ENCODE data around the gene MMP27. TPM values are rescaled to one million over a fixed set of nuclear protein-coding genes. Genes with fewer than 3 reads are reported as not detected.
A peak's percentile ranks its signal among the peaks of the same experiment; 100 is the strongest.

The MMP27 gene
- total and polyA plus RNA-seq, 3 experiments from 2014 or later = not detected

GRCh38 chr11:102680945-102681344 is 24.6 kb downstream of the MMP27 start:
- Histone ChIP-seq H3K27ac (ENCODE audit: low read depth, low read length) (no peak overlapping the region), H3K9me3 (ENCODE audit: low read length) (no peaks in the 10 kb centered on the region), H3K4me3 (ENCODE audit: low read length) (no peak overlapping the region), H3K4me1 (ENCODE audit: insufficient read depth, low read length) (no peaks in the 10 kb centered on the region), H3K27me3 (ENCODE audit: insufficient read depth, low read length, poor library complexity, severe bottlenecking) (no peaks in the 10 kb centered on the region), H3K36me3 (ENCODE audit: insufficient read depth, low read length) (no peaks in the 10 kb centered on the region)
- no peak for DNase-seq
- Mint-ChIP-seq H3K4me3 (no peak overlapping the region), H3K4me1 (no peaks in the 10 kb centered on the region), H3K27ac (no peak overlapping the region), H3K36me3 (peaks cover 0 to 1% (median 0%) of the 10 kb centered on the region in 3 donors), H3K9me3 (no peaks in the 10 kb centered on the region), H3K27me3 (peaks cover 12 to 56% of the 10 kb centered on the region in 2 donors)
- ChIA-PET CTCF (no interaction called here), POLR2A (no interaction called here)

- no peaks in the 10 kb centered on the region for H3K36me3 Mint-ChIP-seq
- H3K4me1 Mint-ChIP-seq = no peaks in the 10 kb centered on the region
- H3K4me3 ChIP-seq (ENCODE audit: low read length) = no peak overlapping the region
- H3K27me3 ChIP-seq (ENCODE audit: insufficient read depth, low read length, poor library complexity, severe bottlenecking) = no peaks in the 10 kb centered on the region
- H3K4me1 ChIP-seq (ENCODE audit: insufficient read depth, low read length) = no peaks in the 10 kb centered on the region
- no peak overlapping the region for H3K27ac ChIP-seq (ENCODE audit: low read depth, low read length)
- H3K4me3 Mint-ChIP-seq = no peak overlapping the region
- POLR2A ChIA-PET = no interaction called here
- no peak for DNase-seq
- peaks cover 13 to 54% of the 10 kb centered on the region in 2 donors for H3K27me3 Mint-ChIP-seq
- no peaks in the 10 kb centered on the region for H3K9me3 Mint-ChIP-seq
- H3K9me3 ChIP-seq (ENCODE audit: low read length) = no peaks in the 10 kb centered on the region
- CTCF ChIA-PET = interaction anchor here (1.7 kb wide), 1 partner anchor 12 kb away, joined by 6 read pairs; no protein-coding TSS in a partner anchor
- H3K27ac Mint-ChIP-seq = no peak overlapping the region
- no peaks in the 10 kb centered on the region for H3K36me3 ChIP-seq (ENCODE audit: insufficient read depth, low read length)
These were observed 27.5 kb downstream of the MMP27 start for GRCh38 chr11:102678022-102678421.

GRCh38 chr11:102676084-102676483 is 29.5 kb downstream of the MMP27 start:
- no peaks in the 10 kb centered on the region for H3K36me3 ChIP-seq (ENCODE audit: insufficient read depth, low read length)
- no peak overlapping the region for H3K4me3 ChIP-seq (ENCODE audit: low read length)
- POLR2A ChIA-PET = no interaction called here
- no peak for DNase-seq
- H3K4me1 ChIP-seq (ENCODE audit: insufficient read depth, low read length) = no peaks in the 10 kb centered on the region
- H3K27me3 ChIP-seq (ENCODE audit: insufficient read depth, low read length, poor library complexity, severe bottlenecking) = no peaks in the 10 kb centered on the region
- Mint-ChIP-seq H3K27ac (no peak overlapping the region), H3K36me3 (no peaks in the 10 kb centered on the region), H3K4me1 (no peaks in the 10 kb centered on the region), H3K4me3 (peak overlapping the region in 1 of 7 donors; percentile 54), H3K27me3 (peaks cover 11 to 41% of the 10 kb centered on the region in 2 donors), H3K9me3 (no peaks in the 10 kb centered on the region)
- CTCF ChIA-PET = no interaction called here
- no peaks in the 10 kb centered on the region for H3K9me3 ChIP-seq (ENCODE audit: low read length)
- no peak overlapping the region for H3K27ac ChIP-seq (ENCODE audit: low read depth, low read length)

- H3K4me1 Mint-ChIP-seq = peaks cover 0 to 8% (median 0%) of the 10 kb centered on the region in 3 donors
- no peak overlapping the region for H3K4me3 Mint-ChIP-seq
- H3K36me3 Mint-ChIP-seq = no peaks in the 10 kb centered on the region
- H3K4me1 ChIP-seq (ENCODE audit: insufficient read depth, low read length) = no peaks in the 10 kb centered on the region
- DNase-seq = no peak
- H3K27ac ChIP-seq (ENCODE audit: low read depth, low read length) = no peak overlapping the region
- CTCF ChIA-PET = no interaction called here
- no peaks in the 10 kb centered on the region for H3K27me3 ChIP-seq (ENCODE audit: insufficient read depth, low read length, poor library complexity, severe bottlenecking)
- peaks cover 2 to 12% of the 10 kb centered on the region in 2 donors for H3K27me3 Mint-ChIP-seq
- POLR2A ChIA-PET = no interaction called here
- no peaks in the 10 kb centered on the region for H3K9me3 ChIP-seq (ENCODE audit: low read length)
- no peak overlapping the region for H3K27ac Mint-ChIP-seq
- H3K36me3 ChIP-seq (ENCODE audit: insufficient read depth, low read length) = no peaks in the 10 kb centered on the region
- H3K4me3 ChIP-seq (ENCODE audit: low read length) = no peak overlapping the region
- H3K9me3 Mint-ChIP-seq = no peaks in the 10 kb centered on the region
These were observed 35.9 kb downstream of the MMP27 start for GRCh38 chr11:102669664-102670063.

GRCh38 chr11:102666331-102666957 is 39.1 kb downstream of the MMP27 start:
- DNase-seq = peak in 2 of 5 donors; percentile 18 to 22
- H3K27me3 ChIP-seq (ENCODE audit: insufficient read depth, low read length, poor library complexity, severe bottlenecking) = no peaks in the 10 kb centered on the region
- no peaks in the 10 kb centered on the region for H3K36me3 Mint-ChIP-seq
- peaks cover 0 to 8% (median 0%) of the 10 kb centered on the region in 3 donors for H3K4me1 Mint-ChIP-seq
- CTCF ChIA-PET = interaction anchor here (0.8 to 2.5 kb wide), 16 partner anchors 8 to 806 kb away, joined by 3 to 13 read pairs (median 4); no protein-coding TSS in a partner anchor
- no peak overlapping the region for H3K27ac ChIP-seq (ENCODE audit: low read depth, low read length)
- H3K27me3 Mint-ChIP-seq = peaks cover 8 to 16% of the 10 kb centered on the region in 2 donors
- no peak overlapping the region for H3K4me3 Mint-ChIP-seq
- H3K9me3 Mint-ChIP-seq = no peaks in the 10 kb centered on the region
- POLR2A ChIA-PET = interaction anchor here (1.3 kb wide), 1 partner anchor 325 kb away, joined by 3 read pairs; no protein-coding TSS in a partner anchor
- no peak overlapping the region for H3K4me3 ChIP-seq (ENCODE audit: low read length)
- no peaks in the 10 kb centered on the region for H3K4me1 ChIP-seq (ENCODE audit: insufficient read depth, low read length)
- H3K27ac Mint-ChIP-seq = no peak overlapping the region
- H3K36me3 ChIP-seq (ENCODE audit: insufficient read depth, low read length) = no peaks in the 10 kb centered on the region
- no peaks in the 10 kb centered on the region for H3K9me3 ChIP-seq (ENCODE audit: low read length)

- H3K27me3 Mint-ChIP-seq = peaks cover 11 to 26% of the 10 kb centered on the region in 2 donors
- no peak overlapping the region for H3K27ac ChIP-seq (ENCODE audit: low read depth, low read length)
- no peak overlapping the region for H3K4me3 ChIP-seq (ENCODE audit: low read length)
- H3K9me3 ChIP-seq (ENCODE audit: low read length) = no peaks in the 10 kb centered on the region
- H3K27me3 ChIP-seq (ENCODE audit: insufficient read depth, low read length, poor library complexity, severe bottlenecking) = no peaks in the 10 kb centered on the region
- H3K36me3 Mint-ChIP-seq = no peaks in the 10 kb centered on the region
- H3K27ac Mint-ChIP-seq = no peak overlapping the region
- no peaks in the 10 kb centered on the region for H3K9me3 Mint-ChIP-seq
- no peak overlapping the region for H3K4me3 Mint-ChIP-seq
- H3K4me1 ChIP-seq (ENCODE audit: insufficient read depth, low read length) = no peaks in the 10 kb centered on the region
- no peaks in the 10 kb centered on the region for H3K36me3 ChIP-seq (ENCODE audit: insufficient read depth, low read length)
- peaks cover 0 to 8% (median 0%) of the 10 kb centered on the region in 3 donors for H3K4me1 Mint-ChIP-seq
- DNase-seq = peak in 1 of 5 donors; percentile 2
- CTCF ChIA-PET = no interaction called here
- POLR2A ChIA-PET = no interaction called here
These were observed 41.4 kb downstream of the MMP27 start for GRCh38 chr11:102664001-102664752.

GRCh38 chr11:102662607-102663006 is 43.0 kb downstream of the MMP27 start:
- Mint-ChIP-seq H3K9me3 (no peaks in the 10 kb centered on the region), H3K4me3 (no peak overlapping the region), H3K4me1 (peaks cover 0 to 8% (median 0%) of the 10 kb centered on the region in 3 donors), H3K27ac (no peak overlapping the region), H3K36me3 (no peaks in the 10 kb centered on the region), H3K27me3 (peaks cover 11 to 35% of the 10 kb centered on the region in 2 donors)
- no peaks in the 10 kb centered on the region for H3K4me1 ChIP-seq (ENCODE audit: insufficient read depth, low read length)
- no peak for DNase-seq
- no peak overlapping the region for H3K27ac ChIP-seq (ENCODE audit: low read depth, low read length)
- no peaks in the 10 kb centered on the region for H3K9me3 ChIP-seq (ENCODE audit: low read length)
- H3K4me3 ChIP-seq (ENCODE audit: low read length) = no peak overlapping the region
- ChIA-PET CTCF (no interaction called here), POLR2A (no interaction called here)
- H3K36me3 ChIP-seq (ENCODE audit: insufficient read depth, low read length) = no peaks in the 10 kb centered on the region
- H3K27me3 ChIP-seq (ENCODE audit: insufficient read depth, low read length, poor library complexity, severe bottlenecking) = no peaks in the 10 kb centered on the region

- no peaks in the 10 kb centered on the region for H3K4me1 ChIP-seq (ENCODE audit: insufficient read depth, low read length)
- Mint-ChIP-seq H3K27me3 (peaks cover 12 to 47% of the 10 kb centered on the region in 2 donors), H3K27ac (no peak overlapping the region), H3K9me3 (no peaks in the 10 kb centered on the region), H3K4me3 (no peak overlapping the region), H3K4me1 (peaks cover 0 to 2% (median 0%) of the 10 kb centered on the region in 3 donors), H3K36me3 (no peaks in the 10 kb centered on the region)
- no peaks in the 10 kb centered on the region for H3K36me3 ChIP-seq (ENCODE audit: insufficient read depth, low read length)
- ChIA-PET POLR2A (no interaction called here), CTCF (no interaction called here)
- no peaks in the 10 kb centered on the region for H3K27me3 ChIP-seq (ENCODE audit: insufficient read depth, low read length, poor library complexity, severe bottlenecking)
- no peak for DNase-seq
- no peak overlapping the region for H3K27ac ChIP-seq (ENCODE audit: low read depth, low read length)
- no peaks in the 10 kb centered on the region for H3K9me3 ChIP-seq (ENCODE audit: low read length)
- no peak overlapping the region for H3K4me3 ChIP-seq (ENCODE audit: low read length)
These were observed 44.5 kb downstream of the MMP27 start for GRCh38 chr11:102661040-102661439.

All from CD8-positive, alpha-beta memory T cell (primary cell).